Kidney capillary endothelial cell (primary cell): Measurements from ENCODE around the gene STPG4.
"Not testable (repeated sequence)": the region's sequence is repeated elsewhere in the genome, so short reads cannot be mapped to it uniquely, and the experiment has no call there.

ENCODE experiments used
- DNase-seq: peaks from one replicate; pipeline ENCODE4 v3.0.0-alpha.2; 2018; ENCODE audit warnings: low spot score

STPG4 gene

DNA sequence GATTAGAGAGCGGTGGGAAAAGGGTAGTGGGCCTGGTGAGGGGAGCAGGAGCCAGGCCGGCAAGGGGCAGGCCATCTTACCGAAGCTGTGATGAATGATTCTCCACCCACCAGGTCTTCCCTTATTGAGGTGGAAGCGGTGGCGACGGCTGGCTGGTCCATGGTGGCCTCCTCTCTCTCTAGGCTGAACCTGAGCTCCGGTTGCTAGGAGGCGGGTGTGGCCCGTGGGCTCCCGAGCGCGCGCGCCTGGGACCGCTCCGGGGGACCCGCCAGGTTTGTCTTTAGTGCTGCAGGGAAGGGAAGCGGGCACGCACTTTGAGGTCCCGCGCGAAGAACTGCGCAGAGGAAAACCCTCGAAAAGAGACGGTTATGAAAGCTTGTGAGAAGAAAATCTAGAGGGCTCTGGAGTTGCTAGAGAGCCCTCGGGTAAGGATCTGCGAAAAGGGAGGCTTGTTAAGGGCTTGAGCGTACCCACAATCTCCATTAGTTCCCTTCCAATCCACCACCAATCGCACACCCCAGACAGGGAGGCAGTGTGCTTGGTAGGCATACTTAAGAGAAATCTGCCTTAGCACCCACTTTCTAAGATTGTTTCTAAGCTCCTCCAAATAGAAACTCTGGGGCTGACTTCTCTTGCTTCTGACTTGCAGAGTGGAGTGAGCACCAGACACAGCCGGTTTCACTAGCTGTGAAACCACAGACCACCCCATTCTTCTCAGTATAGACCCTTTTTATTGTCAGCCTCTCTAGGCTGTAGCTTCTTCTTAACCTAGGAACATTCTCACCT is at the start of gene STPG4:
Gene STPG4, minus strand, starts transcription at position 218 of the 786 bp plus-strand sequence. Its CDS starts 57 bp downstream, at position 161.
- no peak for DNase-seq

DNA sequence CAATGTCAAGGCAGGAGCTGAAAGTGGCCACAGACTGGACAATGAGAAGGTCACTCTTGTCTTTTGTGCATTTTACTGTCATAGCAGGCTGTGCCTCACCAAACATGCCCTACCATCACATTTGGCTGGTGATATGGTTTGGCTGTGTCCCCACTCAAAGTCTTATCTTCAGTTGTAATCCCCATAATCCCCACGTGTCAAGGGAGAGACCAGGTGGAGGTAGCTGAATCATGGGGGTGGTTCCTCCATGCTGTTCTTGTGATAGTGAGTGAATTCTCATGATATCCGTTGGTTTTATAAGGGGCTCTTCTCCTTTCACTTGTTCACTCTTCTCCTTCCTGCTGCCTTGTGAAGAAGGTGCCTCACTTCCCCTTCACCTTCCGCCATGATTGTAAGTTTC is 49.6 kb upstream of the STPG4 start:
- no peak for DNase-seq

GRCh38 chr2:47203995-47204394 is 48.9 kb upstream of the STPG4 start:
- DNase-seq: no peak

GRCh38 chr2:47201224-47201623 is 46.1 kb upstream of the STPG4 start:
- no peak for DNase-seq

GRCh38 chr2:47198985-47199451 is 43.9 kb upstream of the STPG4 start:
- no peak for DNase-seq

DNA sequence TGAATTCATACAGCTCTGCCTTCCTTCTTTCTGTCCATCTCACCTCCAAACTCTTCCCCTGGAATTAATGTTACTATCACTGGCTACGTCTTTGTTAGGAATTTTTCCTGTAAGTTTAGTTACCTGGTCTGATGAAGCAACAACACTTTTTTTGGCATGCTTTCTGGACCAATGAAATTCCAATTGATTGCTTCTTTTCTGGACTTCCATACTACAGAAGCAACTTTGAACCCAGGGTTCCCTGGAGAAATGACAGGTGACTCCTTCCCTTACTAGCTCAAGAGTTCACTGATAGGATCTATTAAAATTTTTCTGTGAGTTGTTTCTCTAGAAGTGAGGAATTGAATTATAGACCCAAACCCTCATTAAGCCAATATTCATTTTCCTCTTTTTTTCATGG is 41.4 kb upstream of the STPG4 start:
- no peak for DNase-seq

GRCh38 chr2:47196046-47196445 is 40.9 kb upstream of the STPG4 start:
- DNase-seq: no peak

- peak; percentile 62 for DNase-seq
Observed at GRCh38 chr2:47195148-47195547, 40.0 kb upstream of the STPG4 start.

- no peak for DNase-seq
Observed at GRCh38 chr2:47194410-47194809, 39.3 kb upstream of the STPG4 start.

DNA sequence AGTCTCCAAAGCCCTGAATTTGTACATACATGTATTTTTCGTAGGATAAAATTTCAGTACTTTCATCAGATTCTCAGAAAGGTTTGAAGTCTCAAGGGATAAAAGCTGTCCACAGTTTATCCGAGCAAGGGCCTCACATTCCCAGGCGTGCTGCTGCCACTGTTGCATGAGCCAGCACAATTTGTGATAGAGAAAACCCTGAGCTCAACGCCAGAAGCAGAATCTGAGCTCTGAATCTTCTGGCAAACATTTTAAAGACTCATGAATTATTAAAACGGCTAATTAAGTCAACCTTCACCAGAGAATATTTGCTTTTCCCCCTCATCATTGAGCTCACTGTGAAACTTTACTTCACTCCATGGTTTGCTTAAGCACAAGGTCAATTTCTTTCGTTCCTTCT is 38.5 kb upstream of the STPG4 start:
- no peak for DNase-seq

DNA sequence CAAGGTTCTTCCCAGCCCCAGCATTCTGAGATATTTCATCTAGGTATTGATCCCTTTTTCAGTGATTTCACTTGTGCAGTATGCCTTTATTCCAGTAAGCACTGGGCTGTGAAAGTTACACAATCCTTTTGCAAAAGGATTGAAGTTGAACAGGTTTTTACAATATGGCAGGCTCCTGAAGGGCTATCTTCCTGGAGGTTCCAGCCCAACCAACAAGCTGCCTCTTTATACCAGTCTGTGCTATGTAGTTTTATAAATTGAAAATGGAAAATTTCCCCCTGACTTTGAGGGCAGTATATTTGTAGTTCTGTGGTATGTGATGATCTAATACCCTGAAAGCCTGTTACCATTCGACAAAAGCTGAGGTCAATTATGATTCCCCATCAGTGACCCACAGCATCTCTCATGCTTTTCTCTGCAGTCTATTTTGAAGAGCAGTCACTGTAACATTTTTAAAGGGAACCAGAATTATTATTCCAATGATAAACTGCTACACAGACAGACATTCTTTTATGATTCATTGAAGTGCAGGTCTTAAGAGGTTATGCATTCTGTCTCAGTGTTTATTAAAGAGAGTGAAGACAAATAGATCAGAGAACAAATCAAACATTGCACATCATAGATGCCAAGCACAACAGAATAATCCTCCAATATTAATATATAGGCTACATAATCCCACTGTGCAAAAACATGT is 35.2 kb upstream of the STPG4 start:
- DNase-seq: no peak

DNA sequence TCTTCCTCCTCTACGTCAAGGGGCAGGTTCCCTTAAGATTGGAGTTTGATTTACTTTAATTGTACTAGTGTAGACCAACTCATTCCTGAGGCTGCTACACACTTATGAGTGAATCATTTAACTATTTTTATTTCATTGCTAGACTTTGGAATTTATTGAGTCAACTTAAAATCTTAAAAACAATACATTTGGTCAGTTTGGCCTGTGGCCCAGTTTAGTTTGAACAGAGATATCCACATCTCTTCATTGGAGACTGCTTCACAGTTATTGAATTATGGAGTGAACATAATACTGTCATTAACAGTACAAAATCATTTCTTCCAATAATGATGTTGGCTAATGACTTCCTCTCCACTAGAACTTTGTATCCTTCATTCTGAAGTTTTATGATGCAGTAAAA is 34.5 kb upstream of the STPG4 start:
- DNase-seq: peak; percentile 84

- no peak for DNase-seq
Observed at GRCh38 chr2:47187069-47187468, 32.0 kb upstream of the STPG4 start.

- DNase-seq: no peak
Observed at GRCh38 chr2:47186351-47186750, 31.2 kb upstream of the STPG4 start.

DNA sequence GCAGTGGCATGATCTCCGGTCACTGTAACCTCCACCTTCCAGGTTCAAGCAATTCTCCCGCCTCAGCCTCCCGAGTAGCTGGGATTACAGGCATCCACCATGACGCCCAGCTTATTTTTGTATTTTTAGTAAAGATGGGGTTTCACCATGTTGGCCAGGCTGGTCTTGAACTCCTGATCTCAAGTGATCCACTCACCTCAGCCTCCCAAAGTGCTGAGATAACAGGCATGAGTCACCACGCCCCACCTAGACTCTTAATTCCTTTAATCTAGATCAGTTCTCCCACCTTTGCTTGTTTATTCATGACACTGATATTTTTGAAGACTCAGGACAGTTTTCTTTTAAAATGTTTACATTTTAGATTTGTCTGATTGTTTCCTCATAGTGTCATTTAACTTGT is 30.0 kb upstream of the STPG4 start:
- DNase-seq: not testable (repeated sequence)

GRCh38 chr2:47181176-47181575 is 26.1 kb upstream of the STPG4 start:
- no peak for DNase-seq

GRCh38 chr2:47180531-47180930 is 25.4 kb upstream of the STPG4 start:
- no peak for DNase-seq

DNA sequence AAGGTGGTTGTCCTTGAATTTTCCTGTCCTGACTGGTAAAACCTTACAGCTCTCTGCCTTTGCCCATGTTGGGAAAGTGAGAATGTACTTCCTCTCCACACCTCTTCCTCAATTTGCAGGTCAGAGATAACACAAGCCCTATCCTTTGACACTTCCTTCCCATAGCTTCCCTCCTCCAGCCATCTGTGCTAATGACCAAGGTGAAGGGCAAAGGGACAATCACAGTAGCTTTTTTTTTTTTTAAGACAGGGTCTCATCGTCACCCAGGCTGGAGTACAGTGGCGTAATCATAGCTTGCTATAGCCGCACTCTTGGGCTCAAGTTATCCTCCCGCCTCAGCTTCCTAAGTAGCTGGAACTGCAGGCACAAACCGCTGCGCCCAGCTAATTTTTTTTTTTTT is 24.3 kb upstream of the STPG4 start:
- DNase-seq: no peak

DNA sequence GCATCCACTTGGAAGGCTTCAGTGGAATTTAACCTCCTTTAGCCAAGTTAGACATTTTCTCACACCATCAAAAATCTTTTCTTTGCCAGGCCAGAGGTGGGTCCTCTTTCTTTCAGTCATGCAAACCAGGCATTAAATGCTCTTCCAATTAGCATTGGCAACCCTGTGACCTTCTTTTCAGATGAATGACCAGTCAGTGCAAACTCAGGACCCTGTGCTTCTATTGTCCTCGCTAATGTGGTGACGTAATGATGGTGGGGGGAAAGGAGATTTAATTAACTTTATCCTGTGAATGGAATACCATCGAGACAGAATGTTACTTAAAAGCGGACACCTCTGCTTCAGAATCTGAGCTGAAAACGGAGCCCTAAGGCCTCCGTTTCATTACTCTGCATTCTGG is 23.2 kb upstream of the STPG4 start:
- DNase-seq: no peak

- DNase-seq: no peak
Observed at GRCh38 chr2:47177043-47177565, 22.0 kb upstream of the STPG4 start.

DNA sequence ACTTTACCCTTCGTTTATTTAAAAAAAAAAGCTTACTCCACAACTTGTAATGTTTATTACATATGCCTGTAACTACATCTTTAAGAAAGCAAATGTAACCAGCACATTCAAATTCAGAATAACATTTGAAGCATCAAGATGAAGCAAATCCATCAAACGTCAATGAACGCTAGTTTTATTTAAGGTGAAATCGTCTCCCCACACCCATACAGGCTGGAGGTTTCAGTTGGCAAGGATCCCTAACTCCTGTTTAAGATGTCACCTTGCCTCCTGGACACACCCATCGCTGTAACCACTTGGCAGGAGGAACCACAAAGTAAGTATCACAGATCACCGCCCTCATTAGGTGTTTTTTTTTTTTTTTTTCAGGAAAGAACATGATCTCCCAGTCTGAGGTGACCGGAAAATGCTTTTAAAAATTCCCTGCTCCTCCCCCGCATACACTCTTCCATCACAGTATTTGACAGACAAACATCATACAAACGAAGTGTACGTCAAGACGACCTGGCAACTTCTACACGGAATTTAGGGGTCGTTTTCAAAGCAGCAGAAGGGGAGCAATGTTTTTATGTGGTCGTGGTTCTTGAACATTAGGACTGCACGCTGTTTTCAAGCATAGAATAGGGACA is 19.7 kb upstream of the STPG4 start:
- DNase-seq: peak; percentile 30

DNA sequence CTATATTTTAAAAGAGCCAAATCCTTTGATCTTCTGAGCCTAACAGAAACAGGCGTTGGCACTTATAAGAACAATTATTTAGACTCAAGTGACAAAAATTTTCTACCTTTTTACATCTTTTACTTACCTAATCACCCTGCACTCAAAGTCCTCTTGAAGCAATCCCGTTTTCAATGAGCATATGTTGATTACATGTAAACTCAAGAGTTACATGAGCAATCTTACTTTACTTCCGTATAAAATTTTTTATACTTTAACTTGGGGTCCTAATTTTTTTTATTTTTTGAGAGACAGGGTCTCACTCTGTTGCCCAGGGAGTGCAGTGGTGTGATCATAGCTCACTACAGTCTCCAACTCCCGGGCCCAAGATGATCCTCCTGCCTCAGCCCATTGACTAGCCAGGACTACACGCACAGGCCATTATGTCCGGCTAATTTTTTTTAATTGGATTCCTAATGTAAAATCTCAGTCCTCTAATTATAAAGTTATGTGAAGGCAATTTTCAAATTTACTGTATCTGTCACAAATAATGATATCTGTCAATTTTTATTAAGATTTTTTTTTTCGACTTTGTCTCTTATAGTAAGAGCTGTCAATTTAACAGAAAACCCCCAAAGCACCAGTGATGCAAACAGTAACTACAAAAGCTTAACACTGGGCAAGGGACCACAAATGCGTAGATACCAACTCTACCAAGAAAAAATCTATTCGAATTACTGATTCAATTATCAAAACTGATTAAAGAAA is 19.1 kb upstream of the STPG4 start:
- DNase-seq: no peak
